ENCODE results near the gene GSTM2.

DNA sequence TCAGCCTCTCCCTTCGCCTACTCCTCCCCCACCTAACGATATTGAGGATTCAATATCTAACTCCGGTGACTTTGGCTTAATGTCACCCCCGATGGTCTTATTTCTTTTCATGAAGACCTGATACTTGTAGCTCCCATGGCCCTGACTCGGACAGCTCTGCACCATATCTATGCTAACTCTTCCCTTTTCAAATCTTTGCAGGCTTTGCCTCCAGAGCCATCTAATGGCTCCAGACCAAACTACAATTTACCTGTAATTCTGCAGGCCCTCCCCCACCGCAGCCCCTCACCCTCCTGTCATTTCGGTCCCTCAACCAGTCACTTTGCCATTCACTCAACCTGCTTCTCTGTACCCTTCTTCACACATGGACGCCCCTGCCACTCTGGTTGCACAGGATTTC is 36.3 kb downstream of the GSTM2 start:
- TF ChIP-seq GATA2 (IDR thresholded peaks at IDR 0.05; ENCODE audit: low read depth, low read length): no peak
- TF ChIP-seq GATA3 (IDR thresholded peaks at IDR 0.05; ENCODE audit: low read depth, low read length): no peak

Data from SH-SY5Y (cell line).